Fibroblast of skin of left biceps (primary cell): ENCODE measurements around the gene AKR7A2.
A peak's percentile ranks its signal among the peaks of the same experiment; 100 is the strongest.

Experiments used
- DNase-seq, 2 experiments: peaks; one replicate each; pipeline ENCODE4 v3.0.0-alpha.2; 2013; ENCODE audit warnings: low read depth in 2 of 2

The AKR7A2 gene

DNA sequence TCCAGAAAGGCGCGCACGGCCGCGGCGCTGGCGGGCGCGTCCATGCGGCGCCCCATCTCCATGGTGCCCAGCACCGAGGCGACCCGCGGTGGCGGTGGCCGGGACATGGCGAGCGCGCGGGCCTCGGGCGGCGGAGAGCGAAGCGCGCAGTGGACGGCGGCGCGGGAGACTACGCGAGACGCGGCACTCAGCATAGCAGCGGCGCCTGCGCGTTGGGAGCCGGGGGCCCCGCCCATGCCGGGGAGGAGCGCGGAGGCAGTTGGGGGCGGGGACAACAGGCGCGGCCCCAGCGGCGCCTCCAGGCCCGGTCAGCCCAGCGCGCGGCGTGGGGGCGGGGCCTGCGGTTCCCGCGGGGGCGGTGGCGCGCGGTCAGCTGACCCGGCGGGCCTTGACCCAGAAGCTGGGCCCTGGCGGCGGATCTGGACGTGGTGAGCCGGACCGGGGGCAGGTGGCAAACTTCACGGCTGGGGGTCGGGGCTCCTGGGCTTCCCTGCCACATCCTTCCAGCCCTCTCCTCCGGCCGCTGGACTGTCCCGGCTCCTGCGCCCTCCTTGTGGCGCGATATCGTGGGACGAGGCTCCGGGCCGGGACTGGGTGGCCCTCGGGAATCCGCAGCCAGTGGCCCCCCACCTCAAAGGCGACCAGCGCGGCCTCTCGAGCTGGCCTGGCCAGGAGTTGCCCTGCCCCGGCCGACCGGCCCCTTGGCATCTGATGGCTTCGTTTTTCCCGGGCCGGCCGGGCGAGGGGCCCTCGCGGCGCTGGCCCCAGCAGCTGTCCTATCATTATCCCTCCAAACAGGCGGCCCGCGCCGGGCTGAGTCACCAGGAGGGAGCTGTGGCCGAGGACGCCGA is at the start of gene AKR7A2, which contains the start of gene SLC66A1:
AKR7A2 (minus strand) TSS at position 214 of the 851 bp plus-strand sequence; CDS start at position 194, 20 bp downstream.
SLC66A1 (plus strand) TSS at position 396 of the 851 bp plus-strand sequence. CDS start 5,352 bp downstream, outside the sequence.
- DNase-seq, result peak; percentile 71 to 74

DNA sequence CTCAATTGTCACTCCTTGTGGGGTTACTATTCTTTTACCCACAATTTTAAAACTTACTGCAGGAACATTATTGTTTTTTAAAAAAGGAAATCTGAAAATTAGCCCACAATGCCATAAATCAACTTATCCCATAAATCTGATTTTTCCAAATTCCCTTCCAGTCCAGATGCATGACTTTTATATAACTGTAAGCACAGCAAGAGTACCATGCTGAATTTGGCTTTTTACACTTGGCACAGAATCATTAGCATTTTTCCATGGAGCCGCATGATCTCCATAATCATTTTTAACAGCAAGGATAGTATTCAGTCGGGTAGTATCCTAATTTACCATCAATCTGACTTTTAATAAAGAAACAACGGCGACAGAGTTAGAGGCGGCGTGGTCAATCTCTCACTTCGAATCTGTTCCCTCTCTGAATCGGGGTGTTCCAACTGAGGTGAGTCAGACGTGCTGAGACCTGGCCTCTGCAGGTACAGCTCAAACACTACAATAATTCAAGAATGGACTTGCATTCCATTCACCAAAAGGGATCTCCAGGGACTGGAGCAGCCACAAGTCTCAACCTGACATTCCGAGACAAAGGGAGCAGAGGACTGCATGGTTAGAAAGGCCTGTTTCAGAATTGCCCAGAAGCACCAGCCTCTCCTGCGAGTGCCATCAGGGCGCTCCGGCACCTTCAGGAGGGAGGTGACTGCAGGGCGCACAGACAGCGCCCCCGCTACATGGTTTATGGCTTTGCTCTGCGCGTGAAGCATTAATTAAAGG is 49.1 kb upstream of the AKR7A2 start:
- DNase-seq, result no peak

DNA sequence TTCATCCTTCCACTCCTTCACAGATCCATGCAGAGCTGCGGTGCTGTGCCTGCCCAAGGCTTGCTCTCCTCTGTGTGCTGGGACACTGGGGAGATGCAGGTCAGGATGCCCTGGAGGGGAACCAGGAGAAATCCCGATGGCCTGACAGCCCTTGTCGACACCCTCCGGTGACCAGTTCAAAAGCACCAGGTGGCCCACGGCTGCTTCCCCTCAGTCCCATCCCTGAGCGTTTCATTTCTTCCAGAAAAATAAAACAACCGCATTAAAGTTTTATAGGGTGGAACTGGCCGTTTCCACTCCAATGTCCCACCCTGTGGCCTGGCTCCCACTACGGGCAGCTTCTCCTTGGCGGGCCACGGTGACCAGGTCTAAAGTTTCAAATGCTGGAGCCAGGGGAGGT is 48.5 kb upstream of the AKR7A2 start:
- DNase-seq, result no peak

DNA sequence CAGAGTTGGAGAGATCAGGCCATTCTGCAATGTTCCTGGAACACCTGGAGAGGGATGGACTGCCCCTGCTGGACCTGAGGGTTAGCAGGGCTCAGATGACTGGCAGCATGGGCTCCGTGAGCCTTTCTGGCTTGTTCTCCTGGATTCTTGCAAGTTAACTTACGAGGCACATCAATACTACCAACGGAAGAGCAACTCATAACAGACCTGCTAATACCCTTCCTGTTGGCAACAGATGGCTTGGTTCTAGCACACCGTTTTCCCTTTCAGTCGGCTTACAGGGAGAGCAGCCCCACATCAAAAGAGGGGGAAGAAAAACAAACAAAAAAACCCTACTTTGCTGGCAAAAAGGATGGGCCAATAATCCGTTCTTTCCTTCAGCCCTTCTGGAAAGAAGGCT is 48.1 kb upstream of the AKR7A2 start:
- no peak for DNase-seq

DNA sequence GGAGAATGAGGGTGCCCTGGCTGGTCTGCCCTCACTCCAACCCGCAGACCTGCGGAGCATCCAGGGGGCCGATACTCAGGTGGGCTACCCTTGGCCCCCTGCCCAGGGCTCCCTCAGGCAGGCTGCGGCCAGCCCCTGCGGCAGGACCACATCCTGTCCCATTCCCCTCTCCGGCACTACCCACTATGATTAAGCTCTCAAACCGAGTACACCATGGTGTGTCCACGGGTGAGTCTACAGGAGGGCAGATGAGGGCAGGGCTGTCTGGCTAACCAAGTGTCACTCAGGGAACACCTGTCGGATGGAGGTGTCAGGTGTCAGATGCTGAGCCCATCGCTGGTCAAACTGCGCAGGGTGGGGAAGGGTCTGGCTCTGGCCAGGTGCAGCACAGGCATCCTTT is 47.4 kb upstream of the AKR7A2 start:
- DNase-seq, result no peak

DNA sequence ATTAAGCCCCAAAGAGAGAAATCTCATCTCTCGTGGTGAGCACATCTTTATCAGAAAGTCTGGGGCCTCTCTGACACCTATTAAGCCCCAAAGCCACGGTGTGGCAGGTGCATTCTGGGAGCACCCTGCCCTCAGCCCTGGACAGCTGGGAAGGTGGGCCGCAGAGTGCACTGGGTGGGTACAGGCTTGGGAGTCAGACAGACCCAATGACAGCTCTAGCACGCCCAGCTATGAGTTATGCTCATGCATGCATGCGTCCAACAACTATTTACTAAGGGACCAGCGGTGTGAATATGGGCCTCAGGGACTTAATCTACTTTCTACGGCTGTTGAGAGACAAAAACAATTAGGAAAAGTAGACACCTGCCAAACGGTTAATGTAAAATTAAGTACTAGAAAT is 46.8 kb upstream of the AKR7A2 start:
- no peak for DNase-seq

DNA sequence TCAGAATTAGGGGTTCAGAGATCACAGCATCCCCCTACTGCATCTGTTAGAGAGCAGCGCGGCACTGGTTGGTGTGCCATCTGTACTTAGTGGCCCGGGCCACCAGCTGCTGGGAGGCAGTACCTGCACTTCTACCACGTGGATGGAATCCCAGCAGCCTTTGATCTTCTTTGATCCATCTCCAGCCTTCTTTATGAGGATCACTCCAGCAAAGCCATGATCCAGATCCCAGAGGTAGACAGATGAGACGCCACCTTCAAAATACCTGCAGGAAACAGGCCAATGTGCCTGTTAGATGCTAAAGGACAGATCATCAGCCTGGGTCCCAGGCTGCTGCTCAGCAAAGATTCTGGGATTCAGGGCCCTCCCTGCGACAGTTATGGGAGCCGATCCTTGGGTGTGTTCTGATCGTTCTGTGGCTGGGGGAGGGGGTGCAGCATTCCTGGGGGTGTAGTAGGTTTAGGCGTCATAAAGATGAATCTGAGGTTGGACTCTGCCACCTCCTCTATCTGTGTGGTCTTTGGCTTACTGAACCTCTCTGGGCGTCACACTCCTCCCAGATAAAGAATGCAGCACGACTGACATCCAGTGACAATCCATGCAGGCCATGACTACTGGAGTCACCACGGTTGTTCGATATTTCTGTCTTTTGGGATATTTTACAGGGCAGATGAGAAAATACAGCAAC is 45.5 kb upstream of the AKR7A2 start:
- no peak for DNase-seq

DNA sequence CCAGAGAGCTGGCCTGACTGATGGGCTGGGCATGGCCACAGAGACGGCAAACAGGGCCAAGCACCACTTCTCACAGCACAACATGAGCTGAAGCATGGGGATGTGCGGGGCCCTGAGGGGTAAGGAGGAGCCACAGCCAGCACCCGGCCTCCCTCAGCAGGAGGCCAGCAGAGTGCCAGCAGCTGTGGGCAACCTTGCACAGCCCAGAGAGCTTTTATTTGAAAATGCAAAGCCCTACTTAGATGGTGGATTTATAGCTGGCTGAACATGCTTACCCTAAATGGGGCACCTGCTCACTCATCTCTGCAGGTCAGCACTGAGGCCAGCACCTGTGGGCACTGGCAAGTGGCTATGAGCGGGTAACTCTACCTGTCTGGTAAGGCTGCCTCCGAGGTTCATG is 44.3 kb upstream of the AKR7A2 start:
- no peak for DNase-seq

DNA sequence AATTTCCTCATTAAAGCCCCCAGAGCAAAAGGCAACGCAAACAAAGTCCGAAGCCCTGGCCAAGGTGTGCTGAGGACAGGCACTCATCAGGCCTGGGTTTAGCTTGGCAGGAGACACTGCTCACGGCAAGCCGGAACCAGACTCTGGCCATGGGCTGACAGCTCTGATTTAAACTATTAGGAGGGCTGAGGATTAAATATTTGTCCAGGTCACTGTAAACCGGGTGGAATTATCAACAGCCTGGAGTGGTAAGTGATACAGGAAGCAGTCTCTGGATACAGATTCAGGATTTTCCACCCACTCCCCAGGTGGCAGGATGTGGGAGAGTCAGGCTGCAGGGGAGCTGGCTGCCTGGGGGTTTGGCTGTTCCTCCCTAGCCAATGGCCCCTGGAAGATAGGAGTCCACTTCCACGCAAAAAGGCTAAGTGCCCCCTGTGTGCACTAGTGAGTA is 42.6 kb upstream of the AKR7A2 start:
- no peak for DNase-seq

DNA sequence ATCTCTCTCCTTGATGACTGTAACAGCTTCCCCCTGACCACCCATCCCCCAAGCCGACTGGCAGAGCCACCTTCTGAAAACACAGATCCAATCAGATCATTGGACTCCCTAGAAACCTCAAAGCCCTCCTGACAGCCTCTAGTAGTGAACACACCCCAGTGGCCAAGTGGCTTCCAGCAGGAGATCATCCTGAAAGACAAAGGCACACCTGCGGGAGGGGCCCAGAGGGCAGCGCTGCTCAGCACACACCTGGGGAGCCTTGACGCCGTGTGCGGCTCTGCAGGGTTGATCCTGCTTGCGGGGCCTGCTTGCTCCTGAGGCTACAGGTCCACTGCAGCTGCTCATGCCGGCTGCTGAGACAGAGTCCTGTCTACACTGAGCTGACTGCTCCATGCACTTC is 41.7 kb upstream of the AKR7A2 start:
- no peak for DNase-seq

DNA sequence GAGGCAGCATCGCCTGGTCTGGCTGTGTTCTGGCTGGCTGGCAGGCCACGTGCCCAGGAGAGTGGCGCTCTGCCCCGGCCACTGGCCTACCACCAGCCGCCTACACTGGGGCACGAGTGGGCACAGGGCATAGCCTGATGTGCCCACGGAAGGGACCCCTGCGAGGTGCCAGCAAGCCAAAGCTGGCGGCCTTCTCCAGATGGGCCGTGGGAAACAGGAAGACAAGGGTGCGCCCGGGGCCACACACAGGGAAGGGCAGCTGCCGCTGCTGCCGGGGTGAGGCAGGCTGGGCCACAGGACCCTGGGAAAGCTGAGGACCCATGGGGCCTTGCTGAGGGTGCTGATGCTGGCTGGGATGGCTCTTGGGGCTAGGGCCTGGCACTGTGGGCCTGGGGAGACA is 40.9 kb upstream of the AKR7A2 start:
- DNase-seq, result no peak

DNA sequence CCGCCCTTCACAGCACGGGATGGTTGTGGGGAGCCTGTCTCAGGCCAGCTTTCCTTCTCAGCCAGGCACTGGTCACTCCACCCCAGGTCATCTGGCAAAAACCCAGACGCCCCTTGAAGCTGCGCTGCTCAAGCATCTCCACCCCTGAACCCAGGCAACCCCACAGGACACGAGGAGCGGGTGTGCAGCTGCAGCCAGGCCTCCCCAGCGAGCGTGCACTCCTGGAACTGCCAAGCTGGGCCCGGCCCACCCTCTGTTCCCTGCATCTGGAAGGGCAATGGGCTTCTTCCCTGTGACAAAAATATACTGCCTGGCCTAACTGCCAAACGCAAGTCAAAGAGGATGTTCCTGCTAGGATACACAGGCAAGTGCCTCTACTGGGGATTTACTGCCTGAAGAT is 39.9 kb upstream of the AKR7A2 start:
- DNase-seq, result no peak

DNA sequence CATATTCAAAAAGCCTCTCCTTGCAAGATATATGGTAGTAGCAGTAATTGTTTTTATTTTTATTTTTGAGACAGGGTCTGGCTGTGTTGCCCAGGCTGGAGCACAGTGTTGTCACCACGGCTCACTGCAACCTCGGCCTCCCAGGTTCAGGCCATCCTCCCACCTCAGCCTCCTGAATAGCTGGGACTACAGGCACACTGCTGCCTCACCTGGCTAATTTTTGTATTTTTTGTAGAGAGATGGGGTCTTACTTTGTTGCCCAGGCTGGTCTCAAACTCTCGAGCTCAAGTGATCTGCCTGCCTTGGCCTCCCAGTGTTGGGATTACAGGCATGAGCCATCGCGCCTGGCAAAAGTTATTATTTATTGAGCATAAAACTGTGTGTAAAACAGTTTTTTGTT is 38.6 kb upstream of the AKR7A2 start:
- DNase-seq, result no peak

DNA sequence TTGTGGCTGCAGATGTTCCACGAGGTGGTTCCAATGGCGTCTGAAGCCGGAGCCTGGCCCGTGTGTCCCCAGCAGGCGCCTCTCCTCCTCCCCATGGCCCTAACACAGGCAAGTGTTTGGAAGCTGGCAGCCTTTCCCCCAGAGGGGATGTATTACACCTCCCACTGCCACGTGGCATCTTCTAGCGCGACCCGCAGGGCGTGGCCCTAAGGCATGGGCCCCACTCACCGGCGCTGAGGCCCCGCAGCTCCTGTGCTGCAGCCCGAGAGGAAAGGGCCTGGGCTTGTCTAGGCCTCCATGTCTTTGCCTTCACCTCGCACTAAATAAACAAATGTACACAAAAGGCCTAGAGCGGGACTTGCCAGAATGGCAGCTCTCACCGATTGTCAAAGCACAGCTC is 38.1 kb upstream of the AKR7A2 start:
- DNase-seq, result no peak

DNA sequence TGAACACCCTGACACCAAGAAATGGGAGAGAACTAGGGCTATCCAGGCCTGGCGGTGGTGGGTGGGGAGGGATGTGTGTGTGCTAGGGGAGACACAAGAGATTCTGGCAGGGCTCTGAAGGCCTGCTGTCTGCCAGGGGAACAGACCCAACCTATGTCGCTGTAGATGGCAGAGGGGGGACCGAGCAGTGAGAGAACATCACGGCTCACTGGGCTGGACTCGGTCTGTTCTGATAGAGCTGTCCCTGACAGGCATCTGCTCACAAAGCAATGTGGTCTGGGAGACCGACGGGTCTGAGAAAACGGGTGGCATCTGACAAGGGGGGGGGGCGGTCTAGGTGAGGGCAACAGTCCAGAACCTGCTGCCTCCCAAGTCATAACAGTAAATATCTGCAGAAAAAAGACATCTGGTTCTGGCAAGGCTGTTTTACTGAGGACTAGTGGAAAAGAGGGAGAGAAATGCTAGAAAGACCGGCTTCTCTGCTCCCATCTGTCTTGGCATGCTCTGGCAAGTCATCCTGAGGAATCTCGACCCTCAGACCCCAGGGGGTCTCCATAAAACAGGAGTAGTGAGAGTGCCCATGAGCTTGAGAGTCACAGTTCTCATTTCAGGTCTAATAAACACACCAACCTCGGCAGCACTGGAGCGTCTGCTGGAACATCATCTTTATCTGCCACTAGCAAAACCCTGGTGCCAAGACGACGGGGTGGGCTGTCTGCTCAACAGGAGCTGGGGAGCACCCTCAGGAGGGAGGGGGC is 36.7 kb upstream of the AKR7A2 start:
- DNase-seq, result no peak

DNA sequence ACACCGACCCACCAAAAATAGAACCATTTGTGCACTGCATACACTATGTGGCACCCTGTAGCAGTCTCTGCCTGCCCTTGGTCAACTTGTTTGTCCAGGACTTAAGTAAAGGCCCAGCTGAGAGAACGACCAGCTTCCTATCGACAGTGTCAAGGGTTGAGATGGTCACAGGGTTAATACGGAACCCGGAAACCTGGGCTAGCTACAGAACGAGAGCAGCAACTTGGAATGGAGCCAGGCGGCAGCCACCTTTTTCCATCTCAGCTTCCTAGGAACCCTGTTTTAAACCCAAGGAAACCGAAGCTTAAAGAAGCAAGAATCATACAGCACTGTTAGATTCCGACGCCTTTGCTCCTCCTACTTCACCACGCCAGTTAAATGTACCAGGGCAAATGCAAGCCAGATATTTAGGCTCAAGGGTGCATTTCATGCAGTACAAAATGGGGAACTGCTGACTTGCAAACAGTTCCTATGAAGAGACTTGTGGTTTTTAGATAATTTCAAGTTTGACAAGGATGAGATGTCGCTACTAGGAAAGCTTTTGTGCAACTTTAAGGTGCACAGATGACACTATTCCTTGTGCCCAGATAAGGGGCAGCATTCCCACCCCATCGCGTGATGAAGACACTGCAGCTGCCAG is 35.7 kb upstream of the AKR7A2 start:
- DNase-seq, result no peak

DNA sequence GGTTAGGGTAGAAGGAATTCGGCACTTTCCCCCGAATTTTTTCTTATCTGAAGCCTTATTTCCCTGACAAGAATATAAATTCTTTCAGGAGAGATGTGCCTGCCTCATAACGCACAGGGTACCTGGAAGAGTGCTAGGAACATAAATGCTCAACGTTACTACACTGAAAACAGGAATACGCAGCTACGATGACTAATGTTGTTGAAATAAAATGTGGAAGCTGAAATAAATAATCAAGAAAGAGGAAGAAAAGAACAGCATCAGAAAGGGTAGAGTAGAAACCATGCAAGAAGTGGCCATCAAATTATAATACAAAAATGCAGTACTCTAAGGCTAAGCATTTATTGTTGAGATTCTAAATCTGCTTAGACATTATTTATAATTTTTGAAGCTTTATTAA is 34.1 kb upstream of the AKR7A2 start:
- DNase-seq, result no peak

DNA sequence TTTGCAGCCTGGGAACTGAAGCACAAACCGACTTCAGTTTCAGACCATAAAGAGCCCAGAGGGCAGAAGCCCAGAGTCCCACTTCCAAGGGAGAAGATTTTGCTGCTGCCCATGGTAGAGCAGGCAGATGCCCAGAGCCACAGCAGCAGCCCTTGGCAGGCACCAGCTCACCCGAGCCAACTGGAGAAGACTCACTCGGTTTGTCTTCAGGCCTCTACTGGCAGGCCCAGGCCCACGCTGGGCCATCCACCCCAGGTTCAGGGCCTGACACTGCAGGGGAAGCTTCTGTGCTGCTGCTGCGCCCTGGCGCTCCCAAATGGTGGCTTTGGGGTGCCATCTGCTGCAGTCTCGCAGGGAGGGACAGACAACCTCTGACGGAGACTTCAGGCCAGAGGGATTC is 33.4 kb upstream of the AKR7A2 start:
- no peak for DNase-seq

DNA sequence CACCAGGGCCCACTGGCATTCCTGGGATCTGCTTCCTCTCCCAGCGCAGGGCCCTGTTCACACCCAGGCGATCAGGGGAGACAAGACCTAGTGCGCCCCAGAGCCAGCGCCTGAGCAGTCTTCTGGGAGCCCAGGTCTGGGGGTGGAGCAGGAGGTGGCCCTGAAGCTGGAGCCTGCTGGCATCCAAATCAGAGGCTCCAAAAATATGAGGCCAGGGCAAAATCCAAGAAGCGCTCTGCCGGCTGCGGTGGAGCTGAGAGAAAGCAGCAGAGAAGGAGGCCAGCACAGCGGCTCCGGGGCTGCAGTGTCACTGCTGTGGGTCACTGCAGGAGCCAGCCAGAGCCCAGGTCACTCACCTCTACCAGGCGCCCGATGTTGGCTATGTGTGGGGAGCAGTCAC is 32.9 kb upstream of the AKR7A2 start:
- no peak for DNase-seq

DNA sequence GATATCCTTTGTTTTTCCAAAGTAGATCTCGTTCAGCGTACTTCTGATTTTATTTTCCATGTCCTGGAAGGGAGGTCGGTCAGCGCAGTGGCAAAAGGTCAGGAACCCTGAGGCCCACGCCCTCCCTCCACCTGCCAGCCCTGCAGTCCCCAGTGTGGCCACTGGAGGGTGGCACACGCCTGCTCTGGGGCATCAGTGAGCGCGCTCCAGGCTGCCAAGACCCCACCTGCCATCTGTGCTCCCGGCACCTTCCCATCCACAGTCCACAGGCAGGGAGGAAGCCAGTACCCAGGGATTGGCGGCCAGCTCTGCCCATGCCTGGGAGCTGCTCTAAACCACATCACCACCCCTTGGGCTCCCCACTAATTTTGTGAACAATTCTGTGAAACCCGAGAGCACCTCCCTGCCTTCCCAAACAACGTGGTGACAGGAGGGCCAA is 32.4 kb upstream of the AKR7A2 start:
- DNase-seq, result no peak
